Neuronal stem cell (in vitro differentiated cells): ENCODE data around the gene CHRNG.

ENCODE experiments used
- DNase-seq: peaks from one replicate; pipeline ENCODE4 v3.0.0-alpha.2; 2013; ENCODE audit warnings: low spot score
- H2AFZ ChIP-seq: one replicate; pipeline ENCODE4 v1.6.1; 2013; ENCODE audit warnings: mild to moderate bottlenecking, low read length, inconsistent platforms
- H2AK5ac ChIP-seq: 2 replicates; pipeline ENCODE4 v1.6.1; 2013; ENCODE audit warnings: low read depth, mild to moderate bottlenecking, inconsistent platforms, low read length, moderate library complexity, mixed read lengths
- H2BK120ac ChIP-seq: 2 replicates; pipeline ENCODE4 v1.6.1; 2013; ENCODE audit warnings: low read depth, mild to moderate bottlenecking, inconsistent platforms, low read length, moderate library complexity, mixed read lengths
- H2BK12ac ChIP-seq: one replicate; pipeline ENCODE4 v1.6.1; 2013; ENCODE audit warnings: low read length, inconsistent platforms
- H2BK15ac ChIP-seq: 2 replicates; pipeline ENCODE4 v1.6.1; 2013; ENCODE audit warnings: mild to moderate bottlenecking, low read length, inconsistent platforms, mixed read lengths
- H2BK5ac ChIP-seq: one replicate; pipeline ENCODE4 v1.6.1; 2013; ENCODE audit warnings: inconsistent platforms, mild to moderate bottlenecking, low read length, moderate library complexity
- H3K14ac ChIP-seq: one replicate; pipeline ENCODE4 v1.6.1; 2013; ENCODE audit warnings: low read length, inconsistent platforms
- H3K18ac ChIP-seq: 2 replicates; pipeline ENCODE4 v1.6.1; 2013; ENCODE audit warnings: low read length, inconsistent platforms
- H3K23ac ChIP-seq: 2 replicates; pipeline ENCODE4 v1.6.1; 2013; ENCODE audit warnings: low read depth, mild to moderate bottlenecking, mixed read lengths, low read length, inconsistent platforms; ENCODE audit not compliant: poor library complexity
- H3K27ac ChIP-seq: replicated peaks from 3 replicates; pipeline ENCODE4 v1.5.1; 2013; ENCODE audit warnings: low read length, inconsistent platforms
- H3K27me3 ChIP-seq, 3 experiments: 2 replicates each; pipeline ENCODE4 v1.6.1; 2013; ENCODE audit warnings: low read length in 3 of 3, mild to moderate bottlenecking in 2 of 3, inconsistent platforms in 1 of 3, low read depth in 1 of 3, mixed read lengths in 1 of 3, moderate library complexity in 1 of 3; ENCODE audit not compliant: control insufficient read depth in 3 of 3, insufficient read depth in 3 of 3
- H3K36me3 ChIP-seq, 2 donors: replicated peaks in 1 of 2; 2 replicates each; pipeline ENCODE4 v1.6.1; 2013; ENCODE audit warnings: low read length in 2 of 2; ENCODE audit not compliant: control insufficient read depth in 2 of 2, insufficient read depth in 2 of 2
- H3K4ac ChIP-seq: 2 replicates; pipeline ENCODE4 v1.6.1; 2013; ENCODE audit warnings: inconsistent platforms, mild to moderate bottlenecking, low read length, moderate library complexity
- H3K4me1 ChIP-seq, 2 donors: 1 replicate in 1 of 2; 2 replicates in 1 of 2; pipeline ENCODE4 v1.6.1; 2013; ENCODE audit warnings: low read length in 2 of 2, low read depth in 1 of 2; ENCODE audit not compliant: control insufficient read depth in 2 of 2, insufficient read depth in 1 of 2
- H3K4me2 ChIP-seq: one replicate; pipeline ENCODE4 v1.6.1; 2013; ENCODE audit warnings: mild to moderate bottlenecking, low read length, inconsistent platforms; ENCODE audit not compliant: insufficient read depth, poor library complexity, severe bottlenecking
- H3K4me3 ChIP-seq, 2 donors: 2 replicates each; pipeline ENCODE4 v1.5.1; 2013; ENCODE audit warnings: low read length in 2 of 2, mild to moderate bottlenecking in 2 of 2, inconsistent platforms in 1 of 2, moderate library complexity in 1 of 2
- H3K79me1 ChIP-seq: one replicate; pipeline ENCODE4 v1.6.1; 2013; ENCODE audit warnings: low read depth, mild to moderate bottlenecking, inconsistent platforms, low read length, moderate library complexity
- H3K9ac ChIP-seq: one replicate; pipeline ENCODE4 v1.6.1; 2013; ENCODE audit warnings: mild to moderate bottlenecking, low read depth, low read length, inconsistent platforms; ENCODE audit not compliant: poor library complexity
- H3K9me3 ChIP-seq, 2 donors: replicated peaks in 1 of 2; 2 replicates each; pipeline versions ENCODE3 to v1.6.1; 2013; ENCODE audit warnings: low read length in 2 of 2, mild to moderate bottlenecking in 2 of 2, inconsistent platforms in 1 of 2, low read depth in 1 of 2, mixed read lengths in 1 of 2, moderate library complexity in 1 of 2; ENCODE audit not compliant: control insufficient read depth in 2 of 2, insufficient read depth in 1 of 2
- H4K8ac ChIP-seq: one replicate; pipeline ENCODE4 v1.6.1; 2013; ENCODE audit warnings: low read depth, mild to moderate bottlenecking, inconsistent platforms, low read length, moderate library complexity
- H4K91ac ChIP-seq: one replicate; pipeline ENCODE4 v1.6.1; 2013; ENCODE audit warnings: low read length, low read depth, mild to moderate bottlenecking, inconsistent platforms; ENCODE audit not compliant: poor library complexity
- WGBS, 2 donors: extraction: QIAGEN DNeasy Blood & Tissue Kit; methylation state at CpG; one replicate each; pipeline ENCODE4 v1.1.7; 2013; ENCODE audit warnings: missing lambda C conversion rate in 2 of 2, mixed read lengths in 1 of 2; ENCODE audit not compliant: insufficient read length in 2 of 2, insufficient replicate concordance in 1 of 2; ENCODE audit errors: extremely low coverage in 2 of 2; 5-methylcytosine and 5-hydroxymethylcytosine counted together

The CHRNG gene

DNA sequence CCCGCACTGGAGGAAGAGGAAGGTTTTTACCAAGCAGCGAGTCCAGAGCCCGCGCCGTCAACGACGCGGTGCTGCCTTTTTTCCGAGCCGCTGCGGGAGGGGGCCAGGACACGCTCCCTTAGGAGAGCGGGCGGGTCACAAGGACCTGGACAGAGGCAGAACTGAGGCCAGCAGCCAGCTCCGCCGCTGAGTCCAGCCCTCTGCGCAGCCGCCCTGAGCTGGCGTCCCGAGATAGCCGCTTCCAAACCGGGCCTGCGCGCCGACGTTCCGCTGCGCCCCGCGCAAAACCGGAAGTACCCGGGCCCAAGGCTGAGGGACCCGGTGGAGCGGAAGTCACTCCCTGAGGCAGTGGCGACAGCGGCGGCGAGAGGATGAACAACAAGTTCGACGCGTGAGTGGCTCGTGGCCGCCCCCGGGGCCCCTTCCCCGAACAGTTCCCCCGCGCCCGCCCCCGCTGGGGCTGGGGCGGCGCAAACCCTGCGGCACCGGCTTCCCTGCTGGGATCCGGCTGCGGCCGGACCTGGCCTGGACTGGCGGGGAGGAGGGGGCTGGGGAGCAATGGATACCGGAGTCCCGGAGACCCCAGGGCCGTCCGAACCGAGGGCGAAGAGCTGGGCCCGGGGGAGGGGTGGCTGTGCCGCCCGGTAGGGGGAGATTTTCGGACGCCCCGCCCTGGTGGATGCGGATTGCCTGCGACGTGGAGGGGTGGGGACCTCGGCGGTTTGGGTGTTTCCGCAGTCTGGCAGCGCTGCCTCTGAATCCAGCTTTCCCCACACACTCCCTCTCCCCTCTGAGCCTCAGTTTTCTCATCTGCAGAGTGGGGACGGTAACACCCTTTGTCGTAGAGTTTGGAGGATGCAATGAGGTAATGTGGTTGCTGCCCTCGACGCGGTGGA is 11.1 kb downstream of the CHRNG start, which contains the start of the genes EIF4E2 and TIGD1:
Gene EIF4E2, plus strand, starts transcription at position 336 of the 896 bp plus-strand sequence. Its CDS starts 36 bp downstream, at position 372.
Gene TIGD1, minus strand, starts transcription at position 204 of the 896 bp plus-strand sequence. CDS start 675 bp downstream, outside the sequence.
- Histone ChIP-seq H2AK5ac (peak within 1 kb of the TSS; percentile 86), H2BK12ac (no peak within 1 kb of the TSS)

DNA sequence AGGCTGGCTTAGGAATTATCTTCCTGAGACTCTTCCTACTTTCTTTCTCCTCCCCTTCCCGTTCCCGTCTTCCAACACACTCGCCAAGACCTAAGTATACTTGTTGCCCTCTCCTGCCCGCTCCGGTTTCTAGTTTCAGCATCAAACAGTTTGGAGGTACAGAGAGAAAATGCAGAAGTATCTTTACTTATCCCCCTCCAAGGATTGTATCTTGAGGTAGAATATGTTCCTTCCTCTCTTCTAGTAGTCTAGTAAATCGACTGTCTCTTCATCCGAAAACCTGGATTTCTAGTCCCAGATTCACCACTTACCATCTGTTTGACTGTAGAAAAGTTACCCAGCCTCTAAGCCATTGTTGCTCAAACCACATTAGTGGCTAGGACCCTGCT is 11.8 kb downstream of the CHRNG start:
- Histone ChIP-seq H4K8ac (no peak overlapping the region), H3K4ac (no peak overlapping the region), H3K14ac (no peak overlapping the region), H3K4me2 (peak overlapping the region; percentile 77), H2AFZ (peak overlapping the region; percentile 96), H2BK5ac (no peak overlapping the region), H3K4me3 (peak overlapping the region; percentile 79 to 80), H3K9ac (peak overlapping the region; percentile 75), H3K27ac (no peak overlapping the region), H3K27me3 (no peaks in the 10 kb centered on the region), H4K91ac (no peak overlapping the region), H2BK12ac (no peak overlapping the region), H3K9me3 (peaks cover 0 to 19% of the 10 kb centered on the region in 2 donors), H3K18ac (no peak overlapping the region), H2BK120ac (no peak overlapping the region), H3K36me3 (peaks cover 9 to 72% of the 10 kb centered on the region in 2 donors), H2AK5ac (peak overlapping the region; percentile 12), H3K4me1 (peaks cover 3 to 4% of the 10 kb centered on the region in 2 donors), H3K23ac (no peak overlapping the region), H3K79me1 (peaks cover 8% of the 10 kb centered on the region), H2BK15ac (no peak overlapping the region)
- no CpG with 5 or more reads among the region's 7 CpGs for WGBS, 2 donors
- no peak for DNase-seq

More for the DNA sequence above, 11.1 kb downstream of the CHRNG start, which contains the start of the genes EIF4E2 and TIGD1:
- no peak within 1 kb of the TSS for H2BK120ac ChIP-seq
- H3K4ac ChIP-seq, result peak within 1 kb of the TSS; percentile 59
- H2BK5ac ChIP-seq, result peak within 1 kb of the TSS; percentile 96
- no peak within 1 kb of the TSS for H3K14ac ChIP-seq
- peak within 1 kb of the TSS; percentile 88 for H3K27ac ChIP-seq
- peaks cover 8 to 72% of the 10 kb centered on the region in 2 donors for H3K36me3 ChIP-seq
- H3K4me3 ChIP-seq, result peak within 1 kb of the TSS; percentile 79 to 80
- H2BK15ac ChIP-seq, result no peak within 1 kb of the TSS
- peaks cover 8% of the 10 kb centered on the region for H3K79me1 ChIP-seq
- H2AFZ ChIP-seq, result peak within 1 kb of the TSS; percentile 96
- peaks cover 0 to 19% of the 10 kb centered on the region in 2 donors for H3K9me3 ChIP-seq
- peaks cover 3 to 4% of the 10 kb centered on the region in 2 donors for H3K4me1 ChIP-seq
- peak within 1 kb of the TSS; percentile 98 for H3K18ac ChIP-seq
- peak; percentile 91 for DNase-seq
- peak within 1 kb of the TSS; percentile 77 for H3K4me2 ChIP-seq
- H3K23ac ChIP-seq, result peak within 1 kb of the TSS; percentile 78
- H4K91ac ChIP-seq, result no peak within 1 kb of the TSS
- no peak within 1 kb of the TSS for H4K8ac ChIP-seq
- H3K27me3 ChIP-seq, result no peaks in the 10 kb centered on the region
- peak within 1 kb of the TSS; percentile 97 for H3K9ac ChIP-seq
- no CpG with 5 or more reads among the region's 81 CpGs for WGBS, 2 donors

- Histone ChIP-seq H3K36me3 (peaks cover 10 to 72% of the 10 kb centered on the region in 2 donors), H3K4ac (no peak overlapping the region), H3K23ac (no peak overlapping the region), H2AK5ac (no peak overlapping the region), H2BK12ac (no peak overlapping the region), H3K27ac (no peak overlapping the region), H3K4me3 (peak overlapping the region in 1 of 2 donors; percentile 79), H3K9me3 (peaks cover 0 to 19% of the 10 kb centered on the region in 2 donors), H2BK5ac (no peak overlapping the region), H3K79me1 (peaks cover 6% of the 10 kb centered on the region), H3K14ac (no peak overlapping the region), H3K4me2 (no peak overlapping the region), H4K91ac (no peak overlapping the region), H2BK15ac (no peak overlapping the region), H3K18ac (no peak overlapping the region), H3K9ac (no peak overlapping the region), H3K27me3 (no peaks in the 10 kb centered on the region), H4K8ac (no peak overlapping the region), H2AFZ (no peak overlapping the region), H2BK120ac (no peak overlapping the region), H3K4me1 (peaks cover 3 to 4% of the 10 kb centered on the region in 2 donors)
- no peak for DNase-seq
- no CpG with 5 or more reads among the region's 4 CpGs for WGBS, 2 donors
Observed at GRCh38 chr2:232551776-232552175, 12.3 kb downstream of the CHRNG start.

DNA sequence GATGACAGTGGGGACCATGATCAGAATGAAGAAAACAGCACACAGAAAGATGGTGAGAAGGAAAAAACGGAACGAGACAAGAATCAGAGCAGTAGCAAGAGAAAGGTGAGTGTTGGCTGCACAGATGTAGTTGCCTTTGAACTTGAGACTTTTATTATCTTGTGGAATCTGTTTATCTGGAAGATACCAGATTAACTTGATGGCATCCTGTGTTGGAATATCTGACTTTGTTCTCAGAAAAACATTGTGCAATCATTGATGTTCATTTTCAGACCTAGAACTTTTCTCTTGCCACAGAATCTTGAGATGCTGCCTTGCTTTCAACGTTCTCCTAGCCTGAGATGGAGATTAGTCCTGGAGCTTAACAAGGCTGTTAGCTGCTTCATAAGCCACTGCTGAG is 16.9 kb downstream of the CHRNG start:
- Histone ChIP-seq H4K8ac (no peak overlapping the region), H3K9ac (no peak overlapping the region), H3K14ac (no peak overlapping the region), H2BK15ac (no peak overlapping the region), H2BK5ac (no peak overlapping the region), H3K27me3 (no peaks in the 10 kb centered on the region), H3K4me3 (no peak overlapping the region), H3K9me3 (no peaks in the 10 kb centered on the region), H3K36me3 (peaks cover 15 to 96% of the 10 kb centered on the region in 2 donors), H3K18ac (no peak overlapping the region), H3K79me1 (peaks cover 6% of the 10 kb centered on the region), H2AFZ (no peak overlapping the region), H3K4me1 (peaks cover 2% of the 10 kb centered on the region in 2 donors), H3K4me2 (no peak overlapping the region), H3K4ac (no peak overlapping the region), H2AK5ac (no peak overlapping the region), H3K23ac (no peak overlapping the region), H2BK12ac (no peak overlapping the region), H4K91ac (no peak overlapping the region), H3K27ac (no peak overlapping the region), H2BK120ac (no peak overlapping the region)
- DNase-seq, result no peak
- no CpG with 5 or more reads among the region's 3 CpGs for WGBS, 2 donors
